Endothelial cell of umbilical vein (primary cell): ENCODE data around the gene CD99L2. TPM values are rescaled to one million over a fixed set of nuclear protein-coding genes. Genes with fewer than 3 reads are reported as not detected.

Source experiments
- BruUV-seq: library from RNA; stranded (reverse); fragments of 400-500 nt; replicated peaks from 2 replicates; lab custom pipeline; 2021; lab: Mats Ljungman, UMichigan
- CTCF ChIA-PET: fragments of 300-600, 350-600 bp; sonication (Branson Sonifier 250); formaldehyde crosslinking; loops from one replicate; lab custom pipeline; 2021; ENCODE audit warnings: antibody characterized with exemption, inconsistent platforms; lab: Charles Lee
- POLR2A ChIA-PET: fragments of 300-600, 350-600 bp; sonication (Branson Sonifier 250); formaldehyde crosslinking; loops from one replicate; lab custom pipeline; 2021; ENCODE audit warnings: antibody characterized with exemption, inconsistent platforms; lab: Charles Lee
- DNase-seq: peaks from one replicate; pipeline ENCODE4 v3.0.0-alpha.2; 2011; ENCODE audit warnings: low read depth, low spot score
- FAIRE-seq: peaks from 2 replicates; lab custom pipeline; 2011; peaks lifted over from hg19 to GRCh38; lab: Jason Lieb, UNC
- H2AFZ ChIP-seq: 2 replicates; pipeline ENCODE4 v1.6.0; 2012; ENCODE audit warnings: low read depth, low read length, control low read depth, inconsistent platforms
- H3K27ac ChIP-seq: 2 replicates; pipeline ENCODE4 v1.5.1; 2011; ENCODE audit warnings: low read depth, mild to moderate bottlenecking, control low read depth, low read length, moderate library complexity; ENCODE audit not compliant: insufficient read depth
- H3K27me3 ChIP-seq, 2 experiments: 2 replicates each; pipeline versions ENCODE4 v1.6.0 to v1.6.1; 2011; ENCODE audit warnings: low read length in 2 of 2, mixed read lengths in 1 of 2; ENCODE audit not compliant: control insufficient read depth in 2 of 2, insufficient read depth in 2 of 2
- H3K36me3 ChIP-seq, 2 experiments: 2 replicates in 1 of 2; 3 replicates in 1 of 2; pipeline ENCODE4 v1.5.1; 2011; ENCODE audit warnings: low read length in 2 of 2, mild to moderate bottlenecking in 1 of 2, moderate library complexity in 1 of 2; ENCODE audit not compliant: control insufficient read depth in 2 of 2, insufficient read depth in 2 of 2; ENCODE audit errors: extremely low read depth in 1 of 2
- H3K4me1 ChIP-seq: 3 replicates; pipeline ENCODE4 v1.5.1; 2011; ENCODE audit warnings: mild to moderate bottlenecking, low read length; ENCODE audit not compliant: control insufficient read depth, insufficient read depth; ENCODE audit errors: extremely low read depth
- H3K4me2 ChIP-seq: 2 replicates; pipeline ENCODE4 v1.6.1; 2011; ENCODE audit warnings: low read length, control low read depth, mixed read lengths; ENCODE audit not compliant: insufficient read depth
- H3K4me3 ChIP-seq, 3 experiments: fragments of 200-600 bp in 1 of 3; sonication (generic), shearing (Covaris generic) in 1 of 3; replicated peaks in 1 of 3; 2 replicates each; pipeline ENCODE4 v1.5.1; 2011 to 2016; ENCODE audit warnings: control low read depth in 3 of 3, low read length in 3 of 3, mild to moderate bottlenecking in 2 of 3, inconsistent platforms in 1 of 3, low read depth in 1 of 3, moderate library complexity in 1 of 3; ENCODE audit not compliant: insufficient read depth in 1 of 3
- H3K79me2 ChIP-seq: 2 replicates; pipeline ENCODE4 v1.6.0; 2012; ENCODE audit warnings: low read length, inconsistent platforms; ENCODE audit not compliant: control insufficient read depth, insufficient read depth
- H3K9ac ChIP-seq: replicated peaks from 2 replicates; pipeline ENCODE3; 2011; ENCODE audit warnings: low read length, control low read depth; ENCODE audit not compliant: insufficient read depth; ENCODE audit errors: extremely low read depth
- H3K9me1 ChIP-seq: replicated peaks from 3 replicates; pipeline ENCODE4 v1.6.0; 2011; ENCODE audit warnings: mild to moderate bottlenecking, low read length; ENCODE audit not compliant: control insufficient read depth, insufficient read depth; ENCODE audit errors: extremely low read depth
- H3K9me3 ChIP-seq: replicated peaks from 2 replicates; pipeline ENCODE4 v1.5.1; 2012; ENCODE audit warnings: low read length, inconsistent platforms; ENCODE audit not compliant: control insufficient read depth, insufficient read depth
- H4K20me1 ChIP-seq: replicated peaks from 2 replicates; pipeline ENCODE3; 2011; ENCODE audit warnings: mild to moderate bottlenecking, low read length; ENCODE audit not compliant: control insufficient read depth, insufficient read depth; ENCODE audit errors: extremely low read depth
- CTCF ChIP-seq, 2 donors: IDR thresholded peaks; 1 replicate in 1 of 2; 2 replicates in 1 of 2; pipeline ENCODE4 v1.5.1; 2011; ENCODE audit warnings: low read length in 2 of 2, mild to moderate bottlenecking in 2 of 2, moderate library complexity in 2 of 2, control low read depth in 1 of 2, inconsistent platforms in 1 of 2, low read depth in 1 of 2; ENCODE audit not compliant: insufficient read depth in 1 of 2; ENCODE audit errors: extremely low read depth in 1 of 2
- EZH2 ChIP-seq: IDR thresholded peaks from 2 replicates; pipeline ENCODE4 v1.6.1; 2012; ENCODE audit warnings: borderline replicate concordance, low read depth, mild to moderate bottlenecking, moderate library complexity, low read length, inconsistent platforms; ENCODE audit not compliant: severe bottlenecking
- FOS ChIP-seq: IDR thresholded peaks from 2 replicates; pipeline ENCODE4 v1.6.1; 2011; ENCODE audit warnings: mild to moderate bottlenecking, low read length, moderate library complexity, borderline replicate concordance; ENCODE audit not compliant: insufficient read depth
- GATA2 ChIP-seq: IDR thresholded peaks from 2 replicates; pipeline ENCODE4 v1.7.0; 2011; ENCODE audit warnings: low read depth, mild to moderate bottlenecking, moderate library complexity, mixed read lengths, low read length; ENCODE audit not compliant: insufficient read length, insufficient read depth
- JUN ChIP-seq: IDR thresholded peaks from 2 replicates; pipeline ENCODE4 v1.6.1; 2011; ENCODE audit warnings: borderline replicate concordance, low read depth; ENCODE audit not compliant: insufficient read length, insufficient read depth
- MAX ChIP-seq: IDR thresholded peaks from 2 replicates; pipeline ENCODE4 v1.6.1; 2011; ENCODE audit not compliant: insufficient read depth, insufficient read length
- MYC ChIP-seq: IDR thresholded peaks from one replicate; pipeline ENCODE4 v1.6.1; 2011; ENCODE audit warnings: mild to moderate bottlenecking, low read depth, low read length
- POLR2A ChIP-seq: IDR thresholded peaks from 2 replicates; pipeline ENCODE4 v1.6.1; 2012; ENCODE audit warnings: low read depth, mild to moderate bottlenecking, control low read depth, low read length
- POLR2AphosphoS5 ChIP-seq: IDR thresholded peaks from 2 replicates; pipeline ENCODE4 v1.6.1; 2012; ENCODE audit warnings: low read depth, mild to moderate bottlenecking, control low read depth, low read length, moderate library complexity; ENCODE audit not compliant: insufficient read depth
- dilution Hi-C: fragments of 300-500 bp; cut with MboI; formaldehyde crosslinking; loops from one replicate; pipeline ENCODE4 v1.15.0; 2019; ENCODE audit warnings: low sequenced_read_pairs; ENCODE audit not compliant: extremely low pct_ligation_motif_present
- intact Hi-C: fragments of 100-400 bp; cut with micrococcal nuclease; formaldehyde crosslinking; loops from one replicate; pipeline ENCODE4 v1.10.0; 2022
- polyA plus RNA-seq, 4 experiments: library from polyadenylated mRNA; depleted of rRNA in 3 of 4; stranded (reverse) in 3 of 4; unstranded in 1 of 4; fragments of >200 nt; gene quantifications; 2 replicates each; pipeline versions ENCODE4 v1.2.1 to v1.2.3, GENCODE V29; 2011 to 2012; ENCODE audit warnings: missing spikeins in 1 of 4
- total RNA-seq: library from RNA; stranded (reverse); gene quantifications from 2 replicates; pipeline ENCODE4 v1.2.3, GENCODE V29; 2021

CD99L2 gene
- total and polyA plus RNA-seq, 2 donors (not counting 3 experiments of a cell fraction or from before 2014, with no cell fraction given) = 33.2 to 43.4 TPM

GRCh38 chrX:150821971-150822370 lies 76.5 kb downstream of the CD99L2 start:
- no peaks in the 10 kb centered on the region for H4K20me1 ChIP-seq
- dilution Hi-C loops (no loop called here), intact Hi-C loops (no loop called here)
- no peaks in the 10 kb centered on the region for H3K27me3 ChIP-seq
- H3K4me3 ChIP-seq = no peak overlapping the region
- H3K4me1 ChIP-seq = no peaks in the 10 kb centered on the region
- ChIA-PET CTCF (no interaction called here), POLR2A (no interaction called here)
- no peak overlapping the region for H2AFZ ChIP-seq
- H3K4me2 ChIP-seq = no peak overlapping the region
- DNase-seq (no peak), FAIRE-seq (no peak)
- no peak overlapping the region for H3K9ac ChIP-seq
- TF ChIP-seq CTCF (IDR thresholded peaks at IDR 0.05; ENCODE audit: extremely low read depth in 1 of 2, insufficient read depth in 1 of 2, low read depth in 1 of 2, low read length in 2 of 2) (no peak), EZH2 (no peak), POLR2AphosphoS5 (no peak), GATA2 (no peak), MYC (no peak), POLR2A (no peak), FOS (no peak), MAX (no peak), JUN (no peak)
- no TSS peak for BruUV-seq
- no peaks in the 10 kb centered on the region for H3K36me3 ChIP-seq
- H3K9me1 ChIP-seq = no peaks in the 10 kb centered on the region
- no peaks in the 10 kb centered on the region for H3K79me2 ChIP-seq
- no peak overlapping the region for H3K27ac ChIP-seq
- no peaks in the 10 kb centered on the region for H3K9me3 ChIP-seq
